KOPT-K1 (cell line): ENCODE results near the gene DPF3.

Experiments
- H3K27ac ChIP-seq: fragments of 200-600 bp; sonication (generic); 2 replicates; pipeline ENCODE4 v1.5.1; 2016; ENCODE audit warnings: antibody characterized with exemption, mild to moderate bottlenecking, low read depth, low read length; ENCODE audit not compliant: poor library complexity, severe bottlenecking
- H3K36me3 ChIP-seq: fragments of 200-600 bp; sonication (generic); 2 replicates; pipeline ENCODE4 v1.5.1; 2017; ENCODE audit warnings: antibody characterized with exemption, mild to moderate bottlenecking, low read length, moderate library complexity; ENCODE audit not compliant: insufficient read depth
- H3K9me3 ChIP-seq: fragments of 200-600 bp; sonication (generic); 2 replicates; pipeline ENCODE4 v1.5.1; 2017; ENCODE audit warnings: antibody characterized with exemption, low read length, mild to moderate bottlenecking; ENCODE audit not compliant: insufficient read depth, poor library complexity, severe bottlenecking

DPF3 gene

DNA sequence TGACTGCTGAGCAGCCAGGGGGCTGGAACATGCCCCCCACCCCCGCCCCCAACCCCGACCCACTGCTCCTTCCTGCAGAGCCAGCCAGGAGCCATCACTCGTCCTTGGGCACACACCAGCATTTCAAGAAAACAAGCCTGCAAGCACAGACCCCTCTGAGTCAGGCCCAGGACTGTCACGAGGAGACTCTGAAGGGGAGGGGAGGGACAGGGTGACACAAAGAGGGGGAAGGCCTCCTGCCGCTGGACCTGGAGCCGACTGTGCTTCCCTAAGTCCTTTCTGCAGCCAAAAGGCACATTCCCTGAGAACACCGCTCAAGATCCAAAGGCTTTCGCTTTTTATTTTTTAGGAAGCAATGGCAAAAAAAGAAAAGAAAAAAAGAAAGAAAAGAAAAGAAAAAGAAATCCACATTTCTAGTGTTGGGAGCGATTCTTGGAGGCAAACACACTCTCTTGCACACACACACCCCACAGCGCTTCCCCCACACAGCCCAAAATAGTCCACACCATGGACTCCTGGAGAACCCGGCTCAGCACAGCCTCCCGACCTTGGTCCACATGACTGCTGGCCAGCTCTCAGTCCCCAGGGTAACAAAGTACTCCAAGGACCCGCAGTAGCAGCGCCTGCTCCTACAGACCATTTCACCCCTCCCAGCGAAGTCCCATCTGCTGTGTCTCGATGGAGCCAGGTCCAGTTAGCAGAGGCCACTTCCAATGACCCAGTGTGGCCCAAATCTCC lies 101.7 kb downstream of the DPF3 start:
- H3K9me3 ChIP-seq = no peaks in the 10 kb centered on the region
- no peak overlapping the region for H3K27ac ChIP-seq
- H3K36me3 ChIP-seq = no peaks in the 10 kb centered on the region

DNA sequence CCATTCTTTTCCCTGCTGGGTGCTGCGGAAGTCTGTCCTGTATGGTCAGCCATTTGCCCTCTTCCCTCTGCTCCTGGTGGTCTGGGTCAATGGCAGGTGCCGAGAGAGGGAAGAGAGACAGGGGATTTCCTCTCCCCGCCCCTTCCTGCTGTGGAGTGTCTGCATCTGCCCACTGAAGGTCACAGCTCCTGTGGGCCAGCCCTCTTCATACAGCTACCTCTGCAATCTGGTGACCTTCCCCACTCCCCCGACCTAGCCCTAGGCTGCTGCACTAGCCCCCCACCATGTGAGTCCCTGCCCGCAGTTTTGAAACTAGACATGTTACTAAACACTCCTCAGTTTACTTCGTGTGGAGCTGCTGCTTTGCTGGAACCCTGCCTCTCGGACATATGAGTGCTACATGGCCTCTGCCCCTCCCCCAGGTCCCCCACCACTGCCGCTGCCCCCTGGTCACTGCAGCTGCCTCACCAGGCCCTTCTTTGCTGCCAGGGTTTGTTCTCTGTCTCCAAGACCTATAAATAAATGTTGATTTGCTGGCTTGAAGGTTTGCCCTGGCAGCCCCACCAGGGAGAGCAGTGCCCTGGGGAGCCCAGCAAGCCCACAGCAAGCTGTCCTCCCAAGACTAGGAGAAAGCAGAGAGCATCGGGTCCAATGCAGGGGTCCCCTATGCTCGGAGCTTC lies 102.9 kb downstream of the DPF3 start:
- H3K9me3 ChIP-seq = no peaks in the 10 kb centered on the region
- no peak overlapping the region for H3K27ac ChIP-seq
- no peaks in the 10 kb centered on the region for H3K36me3 ChIP-seq

DNA sequence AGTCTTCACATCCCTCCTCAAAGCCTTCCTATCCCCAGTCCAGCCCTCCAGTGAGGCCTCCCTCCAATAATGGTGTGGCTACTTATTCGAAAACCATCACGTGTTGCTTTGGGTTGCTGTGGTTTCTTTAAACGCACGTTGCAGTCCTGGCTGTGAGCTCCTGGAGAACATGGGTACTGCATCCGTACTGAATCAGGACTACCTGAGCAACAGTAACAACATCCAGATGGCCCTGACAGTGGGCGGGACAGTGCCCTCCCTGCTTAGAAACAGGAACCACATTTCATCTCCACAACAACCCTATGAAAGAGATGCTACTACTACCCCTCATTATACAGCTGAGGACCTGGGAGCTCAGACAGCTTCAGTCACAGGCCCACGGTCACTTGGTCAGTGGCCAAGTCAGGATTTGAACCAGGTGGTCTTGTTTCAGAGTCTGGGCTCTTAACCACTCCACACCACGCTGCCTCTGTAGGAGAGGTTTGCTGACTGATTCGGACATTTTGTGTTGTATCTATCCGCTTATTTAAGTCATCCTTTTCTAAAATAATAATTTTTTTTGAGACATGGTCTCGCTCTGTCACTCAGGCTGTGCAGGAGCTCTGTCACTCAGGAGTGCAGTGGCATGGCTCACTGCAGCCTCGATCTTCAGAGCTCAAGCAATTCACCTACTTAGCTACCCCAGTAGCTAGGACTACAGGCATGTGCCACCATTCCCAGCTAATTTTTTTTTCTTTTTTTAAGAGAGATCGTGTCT lies 104.8 kb downstream of the DPF3 start:
- Histone ChIP-seq H3K9me3 (no peaks in the 10 kb centered on the region), H3K27ac (no peak overlapping the region), H3K36me3 (no peaks in the 10 kb centered on the region)

DNA sequence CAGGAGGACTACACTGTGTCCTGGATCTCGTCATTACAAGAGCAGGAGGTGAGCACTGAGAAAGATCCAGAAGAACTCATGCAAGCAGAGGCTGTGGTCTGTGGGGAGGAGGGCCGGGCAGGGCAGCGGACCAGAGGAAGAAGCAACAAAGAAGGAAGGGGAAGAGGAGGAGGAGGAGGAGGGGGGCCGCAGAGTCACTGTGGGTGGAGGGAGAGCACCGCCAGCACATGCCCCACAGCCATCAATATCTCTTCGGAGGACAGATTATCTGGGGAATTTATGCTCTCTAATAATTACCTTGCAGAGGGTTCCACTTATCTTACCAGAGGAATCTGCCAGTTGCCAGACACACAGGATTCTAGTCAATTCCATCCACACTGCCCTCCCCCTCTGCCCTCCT lies 105.6 kb downstream of the DPF3 start:
- no peaks in the 10 kb centered on the region for H3K36me3 ChIP-seq
- H3K27ac ChIP-seq = no peak overlapping the region
- no peaks in the 10 kb centered on the region for H3K9me3 ChIP-seq

DNA sequence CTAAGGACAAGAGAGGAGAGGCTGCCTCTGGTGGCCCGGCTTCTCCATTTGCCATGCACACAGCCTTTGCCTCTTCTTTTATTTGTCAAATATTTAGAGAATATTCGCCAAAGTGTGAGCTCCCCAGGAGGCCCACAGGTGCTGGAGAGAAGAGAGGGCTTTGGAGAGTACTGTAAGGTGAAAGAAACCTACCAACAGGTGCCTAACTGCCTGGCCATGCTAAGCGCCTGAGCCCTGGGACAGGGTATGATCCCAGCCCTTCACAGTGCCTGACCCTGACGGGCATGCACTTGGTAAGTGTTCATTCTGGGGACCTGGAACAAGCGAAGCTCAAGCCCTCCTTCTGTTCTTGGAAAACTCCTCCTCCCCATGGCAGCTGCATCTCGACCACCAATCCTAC lies 106.1 kb downstream of the DPF3 start:
- no peaks in the 10 kb centered on the region for H3K9me3 ChIP-seq
- H3K27ac ChIP-seq = no peak overlapping the region
- no peaks in the 10 kb centered on the region for H3K36me3 ChIP-seq

DNA sequence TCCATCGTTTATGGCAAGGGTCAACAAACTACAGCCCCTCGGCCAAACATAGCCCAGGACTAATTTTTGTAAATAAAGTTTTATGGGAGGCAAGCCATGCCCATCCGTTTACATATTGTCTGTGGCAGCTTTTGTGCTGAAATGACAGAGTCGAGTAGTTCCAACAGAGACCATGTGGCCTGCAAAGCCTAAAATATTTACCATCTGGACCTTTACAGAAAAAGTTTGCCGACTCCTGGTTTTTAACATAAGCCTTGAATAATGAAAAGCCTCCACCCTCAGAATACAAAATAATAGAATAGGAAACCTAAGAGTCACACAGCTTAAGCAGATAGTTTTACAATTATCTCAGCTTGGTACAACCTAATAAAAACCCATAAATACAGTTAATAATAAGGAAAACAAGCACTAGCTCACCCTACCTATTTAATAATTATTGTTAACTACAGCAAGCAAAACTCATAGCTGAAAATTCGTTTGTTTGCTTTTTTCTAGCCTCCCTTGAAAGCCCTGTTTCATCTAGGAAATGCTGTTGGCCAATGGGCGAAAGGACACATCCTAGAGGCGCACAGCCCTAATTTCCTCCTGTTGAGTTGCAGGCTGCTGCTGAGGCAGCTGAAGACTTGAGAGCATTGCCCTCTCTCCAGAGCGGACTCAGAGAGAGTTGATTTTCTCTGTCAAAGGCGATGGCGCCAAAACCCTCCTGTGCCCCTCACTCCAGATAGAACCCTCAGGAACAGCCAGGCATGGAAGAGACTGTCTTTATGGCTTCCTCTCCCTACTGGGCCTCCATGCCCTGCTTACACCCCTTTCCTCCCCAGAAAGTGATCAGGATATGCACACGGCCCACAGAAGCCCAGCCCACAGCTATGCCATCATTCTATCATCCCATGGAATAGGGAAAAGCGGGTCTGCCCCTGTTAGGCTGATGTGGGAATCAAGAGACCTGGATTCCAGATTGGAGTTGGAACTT lies 107.2 kb downstream of the DPF3 start:
- H3K36me3 ChIP-seq = no peaks in the 10 kb centered on the region
- H3K27ac ChIP-seq = no peak overlapping the region
- H3K9me3 ChIP-seq = no peaks in the 10 kb centered on the region

DNA sequence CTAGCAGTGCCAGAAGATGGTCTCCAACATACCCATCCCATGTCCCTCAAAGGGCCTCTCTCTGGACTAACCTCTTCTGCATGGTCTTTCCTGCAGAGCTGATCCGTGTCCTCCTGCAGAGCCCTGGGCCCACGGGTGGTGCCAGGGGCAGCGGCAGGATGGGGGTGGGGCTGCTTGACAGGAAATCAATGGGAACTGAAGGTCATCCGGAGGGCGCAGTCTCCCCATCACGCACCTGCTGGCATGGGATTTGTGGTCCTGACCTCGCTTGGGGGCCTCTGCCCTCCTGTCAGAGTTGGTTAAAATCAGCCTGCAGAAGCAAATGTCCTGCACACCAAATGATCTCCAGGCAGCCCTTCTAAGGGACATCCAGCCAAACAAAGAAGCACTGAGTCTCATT lies 110.2 kb downstream of the DPF3 start:
- H3K27ac ChIP-seq = no peak overlapping the region
- no peaks in the 10 kb centered on the region for H3K36me3 ChIP-seq
- peaks cover 3% of the 10 kb centered on the region for H3K9me3 ChIP-seq

DNA sequence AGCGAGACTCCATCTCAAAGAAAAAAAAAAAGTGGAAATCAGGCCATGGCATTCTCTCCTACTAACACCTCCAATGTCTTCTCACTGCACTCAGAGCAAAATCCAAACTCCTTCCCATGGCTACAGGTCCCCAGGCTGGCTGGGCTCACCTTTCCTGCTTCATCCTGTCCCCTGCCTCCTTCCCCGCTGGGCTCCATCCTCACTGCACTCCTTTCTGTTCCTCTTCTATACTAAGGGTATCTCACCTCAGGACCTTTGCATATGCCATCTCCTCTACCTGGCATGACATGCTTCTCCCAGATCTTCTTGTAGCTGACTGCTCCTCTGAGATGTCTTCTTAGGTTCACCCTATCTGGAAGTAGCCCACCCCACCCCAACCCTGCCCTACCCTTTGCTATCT lies 111.1 kb downstream of the DPF3 start:
- H3K36me3 ChIP-seq = no peaks in the 10 kb centered on the region
- no peak overlapping the region for H3K27ac ChIP-seq
- H3K9me3 ChIP-seq = peaks cover 9% of the 10 kb centered on the region

DNA sequence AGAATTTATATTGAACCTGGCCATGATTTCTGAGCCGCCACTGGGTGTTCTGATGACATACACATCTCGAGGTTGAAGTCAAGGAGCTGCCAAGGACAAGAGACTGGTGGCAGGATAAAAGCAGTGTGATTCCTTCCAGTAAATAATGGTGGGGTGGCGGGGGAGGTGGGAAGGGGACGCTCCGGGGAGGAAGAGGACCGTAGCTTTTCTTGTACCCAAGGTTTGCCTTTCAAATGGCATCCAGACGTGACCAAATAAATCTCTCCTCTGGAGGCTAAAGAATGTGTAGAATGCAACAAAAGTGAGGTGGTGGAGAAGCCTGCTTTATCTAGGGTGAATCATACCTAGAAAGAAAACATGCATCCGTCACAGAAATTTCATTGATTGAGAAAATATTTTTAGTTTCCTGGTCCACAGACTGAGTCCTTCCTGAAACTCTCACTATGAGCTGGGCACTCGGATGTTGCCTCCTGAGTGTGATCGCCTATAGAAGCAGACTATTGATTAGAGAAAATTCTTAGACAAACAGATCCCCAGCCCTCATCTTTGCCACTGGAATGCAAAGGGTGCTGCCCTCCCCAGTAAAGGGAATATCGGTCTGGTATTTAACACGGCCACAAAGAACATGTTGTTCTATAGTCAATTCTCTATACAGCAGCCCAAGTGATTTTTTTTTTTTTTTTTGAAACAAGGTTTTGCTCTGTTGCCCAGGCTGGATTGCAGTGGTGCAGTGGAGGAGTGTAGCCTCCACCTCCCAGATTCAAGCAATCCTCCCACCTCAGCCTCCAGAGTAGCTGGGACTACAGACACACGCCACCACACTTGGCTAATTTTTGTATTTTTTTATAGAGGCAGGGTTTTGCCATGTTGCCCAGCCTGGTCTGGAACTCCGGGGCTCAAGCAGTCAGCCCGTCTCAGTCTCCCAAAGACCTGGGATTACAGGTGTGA lies 112.1 kb downstream of the DPF3 start:
- Histone ChIP-seq H3K36me3 (no peaks in the 10 kb centered on the region), H3K27ac (no peak overlapping the region)

DNA sequence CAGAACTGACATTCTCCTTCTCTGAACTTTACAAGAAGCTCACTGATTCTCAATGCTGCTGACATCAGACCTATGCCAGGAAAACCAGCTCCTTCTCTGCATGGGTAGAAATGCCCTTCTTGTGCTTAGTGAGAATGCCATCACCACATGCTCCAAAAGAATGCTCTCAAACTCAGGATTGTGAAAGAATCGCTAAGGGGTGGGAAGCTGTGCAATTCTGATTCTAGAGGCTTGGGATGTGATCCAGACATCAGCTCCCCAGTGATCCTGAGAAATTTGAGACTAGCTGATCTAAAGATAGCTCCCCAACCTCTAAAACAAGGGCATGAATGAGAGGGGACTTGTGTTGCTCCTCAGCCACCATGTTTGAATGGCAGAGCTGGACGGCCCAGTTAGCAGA lies 113.2 kb downstream of the DPF3 start:
- Histone ChIP-seq H3K27ac (no peak overlapping the region), H3K36me3 (no peaks in the 10 kb centered on the region), H3K9me3 (peaks cover 15% of the 10 kb centered on the region)

More for the DNA sequence above, 112.1 kb downstream of the DPF3 start:
- H3K9me3 ChIP-seq = peaks cover 15% of the 10 kb centered on the region

DNA sequence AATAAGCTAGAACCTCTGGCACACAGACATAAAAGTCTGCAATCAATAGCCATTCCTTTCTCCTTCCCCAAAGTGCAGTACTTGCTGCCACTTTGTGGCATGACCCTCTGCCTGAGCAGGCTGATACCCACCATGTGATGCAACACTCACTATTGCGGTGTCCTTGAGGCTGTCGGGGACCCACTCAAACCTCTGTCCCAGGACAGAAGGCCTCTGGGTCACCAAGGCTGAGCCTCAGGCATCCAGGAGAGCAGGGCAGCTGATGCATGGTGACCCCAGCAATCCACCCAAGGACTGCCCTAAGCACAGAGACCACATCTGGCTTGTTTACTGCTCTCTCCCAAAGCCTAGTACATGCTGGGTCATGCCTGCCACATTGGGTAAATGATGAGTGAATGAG lies 114.2 kb downstream of the DPF3 start:
- Histone ChIP-seq H3K36me3 (no peaks in the 10 kb centered on the region), H3K27ac (no peak overlapping the region)

DNA sequence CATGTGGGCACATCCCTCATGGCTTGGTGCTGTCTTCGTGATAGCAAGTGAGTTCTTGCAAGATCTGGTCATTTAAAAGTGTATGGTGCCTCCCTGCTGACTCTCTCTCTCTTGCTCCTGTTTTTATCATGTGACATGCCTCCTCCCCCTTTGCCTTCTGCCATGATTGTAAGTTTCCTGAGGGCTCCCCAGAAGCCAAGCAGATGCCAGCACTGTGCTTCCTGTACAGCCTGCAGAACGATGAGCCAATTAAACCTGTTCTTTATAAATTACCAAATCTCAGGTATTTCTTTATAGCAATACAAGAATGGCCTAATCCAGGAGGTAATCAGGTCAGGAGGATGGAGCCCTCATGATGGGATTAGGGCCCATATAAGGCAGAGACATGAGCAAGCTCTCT lies 116.3 kb downstream of the DPF3 start:
- peaks cover 15% of the 10 kb centered on the region for H3K9me3 ChIP-seq
- no peaks in the 10 kb centered on the region for H3K36me3 ChIP-seq
- H3K27ac ChIP-seq = no peak overlapping the region

More for the DNA sequence above, 114.2 kb downstream of the DPF3 start:
- H3K9me3 ChIP-seq = peaks cover 15% of the 10 kb centered on the region

DNA sequence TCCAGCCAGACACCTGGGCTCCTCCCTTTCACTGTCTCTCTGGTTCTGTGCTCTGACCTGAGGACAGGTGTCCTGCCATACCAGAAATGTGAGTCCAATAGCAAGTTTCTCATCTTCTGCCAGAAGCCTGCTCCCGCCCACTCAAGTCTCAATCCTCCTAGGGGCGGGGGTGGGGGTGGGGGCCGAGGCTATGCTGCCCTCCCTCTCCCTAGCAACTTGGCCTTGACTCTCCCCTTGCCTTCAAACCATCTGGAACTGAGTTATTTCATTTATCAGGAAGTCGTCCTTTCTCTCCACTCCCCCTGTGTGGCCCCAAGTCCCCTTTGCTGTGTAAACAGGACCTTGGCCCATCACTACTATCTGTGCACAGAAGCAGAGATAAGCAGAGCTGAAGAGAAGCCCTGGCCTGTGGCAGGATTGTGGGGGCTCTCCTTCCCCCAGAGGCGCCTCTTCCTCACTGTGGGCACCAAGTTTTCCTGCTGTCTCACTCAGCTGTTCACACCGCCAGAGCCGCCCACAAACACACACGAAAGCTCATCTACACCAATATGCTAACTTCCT lies 117.1 kb downstream of the DPF3 start:
- H3K9me3 ChIP-seq = peaks cover 15% of the 10 kb centered on the region
- H3K36me3 ChIP-seq = no peaks in the 10 kb centered on the region
- H3K27ac ChIP-seq = no peak overlapping the region
